H1 (cell line): ENCODE measurements around the gene SERPINA1. TPM values are rescaled to one million over a fixed set of nuclear protein-coding genes. Genes with fewer than 3 reads are reported as not detected.

Experiments used
- ASH2L ChIP-seq: fragments of 200-600, 300-600 bp; sonication (generic); IDR thresholded peaks from one replicate; pipeline ENCODE4 v1.7.1; 2017; ENCODE audit warnings: low read length
- CREB1 ChIP-seq: IDR thresholded peaks from 2 replicates; pipeline ENCODE4 v1.6.1; 2012; ENCODE audit warnings: inconsistent platforms
- SP4 ChIP-seq: IDR thresholded peaks from 2 replicates; pipeline ENCODE4 v1.6.1; 2012; ENCODE audit warnings: low read length, inconsistent platforms
- polyA plus RNA-seq, 7 experiments: library from polyadenylated mRNA; depleted of rRNA in 3 of 7; stranded (reverse) in 5 of 7; unstranded in 2 of 7; fragments of >200 nt in 5 of 7; fragments of 200-250 nt in 2 of 7; gene quantifications; 1 replicate in 5 of 7; 2 replicates in 1 of 7; 4 replicates in 1 of 7; pipeline versions ENCODE4 v1.2.1 to v1.2.3, GENCODE V29; 2011 to 2013; ENCODE audit warnings: missing spikeins in 2 of 7, mixed read lengths in 2 of 7
- total RNA-seq: library from RNA; stranded (reverse); fragmentation: NEBNext Ultra II Directional; extraction: Animal tissue kit (Norgen Biotek cat#: 25700); gene quantifications from 2 replicates; pipeline ENCODE4 v1.2.1, GENCODE V29; 2021
- TF ChIP-seq, protein P1 (sequence below): fragments of 300-600 bp; sonication (generic); IDR thresholded peaks from 2 replicates; pipeline ENCODE4 v1.7.1; 2012; ENCODE audit warnings: low read length, moderate library complexity, mild to moderate bottlenecking, inconsistent platforms; ENCODE audit not compliant: insufficient replicate concordance

Gene SERPINA1
- total and polyA plus RNA-seq, 2 of the 8 experiments (the other 6 are each of a cell fraction or from before 2014, with no cell fraction given) = 0.08 TPM; not detected in 1

DNA sequence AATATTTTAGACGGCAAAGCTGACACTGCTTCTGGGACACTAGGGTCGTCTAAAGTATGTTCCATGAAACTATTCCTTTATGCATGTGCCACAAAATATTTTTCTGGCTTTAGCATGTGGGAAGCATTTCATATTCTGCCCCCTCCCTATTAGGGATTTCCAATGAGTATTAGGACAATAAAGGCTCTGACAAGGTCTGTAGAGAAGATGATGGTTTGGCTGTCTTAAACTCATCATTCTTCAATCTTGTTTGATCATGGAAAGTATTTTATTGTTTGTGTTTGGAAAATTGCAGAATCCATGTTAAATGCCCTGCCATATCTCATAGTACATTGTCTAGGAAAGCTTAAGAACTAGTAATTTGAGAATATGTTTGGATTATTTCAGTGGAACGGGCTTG, 22.8 kb downstream of the SERPINA1 start (continued):
- TF ChIP-seq, protein P1, sequence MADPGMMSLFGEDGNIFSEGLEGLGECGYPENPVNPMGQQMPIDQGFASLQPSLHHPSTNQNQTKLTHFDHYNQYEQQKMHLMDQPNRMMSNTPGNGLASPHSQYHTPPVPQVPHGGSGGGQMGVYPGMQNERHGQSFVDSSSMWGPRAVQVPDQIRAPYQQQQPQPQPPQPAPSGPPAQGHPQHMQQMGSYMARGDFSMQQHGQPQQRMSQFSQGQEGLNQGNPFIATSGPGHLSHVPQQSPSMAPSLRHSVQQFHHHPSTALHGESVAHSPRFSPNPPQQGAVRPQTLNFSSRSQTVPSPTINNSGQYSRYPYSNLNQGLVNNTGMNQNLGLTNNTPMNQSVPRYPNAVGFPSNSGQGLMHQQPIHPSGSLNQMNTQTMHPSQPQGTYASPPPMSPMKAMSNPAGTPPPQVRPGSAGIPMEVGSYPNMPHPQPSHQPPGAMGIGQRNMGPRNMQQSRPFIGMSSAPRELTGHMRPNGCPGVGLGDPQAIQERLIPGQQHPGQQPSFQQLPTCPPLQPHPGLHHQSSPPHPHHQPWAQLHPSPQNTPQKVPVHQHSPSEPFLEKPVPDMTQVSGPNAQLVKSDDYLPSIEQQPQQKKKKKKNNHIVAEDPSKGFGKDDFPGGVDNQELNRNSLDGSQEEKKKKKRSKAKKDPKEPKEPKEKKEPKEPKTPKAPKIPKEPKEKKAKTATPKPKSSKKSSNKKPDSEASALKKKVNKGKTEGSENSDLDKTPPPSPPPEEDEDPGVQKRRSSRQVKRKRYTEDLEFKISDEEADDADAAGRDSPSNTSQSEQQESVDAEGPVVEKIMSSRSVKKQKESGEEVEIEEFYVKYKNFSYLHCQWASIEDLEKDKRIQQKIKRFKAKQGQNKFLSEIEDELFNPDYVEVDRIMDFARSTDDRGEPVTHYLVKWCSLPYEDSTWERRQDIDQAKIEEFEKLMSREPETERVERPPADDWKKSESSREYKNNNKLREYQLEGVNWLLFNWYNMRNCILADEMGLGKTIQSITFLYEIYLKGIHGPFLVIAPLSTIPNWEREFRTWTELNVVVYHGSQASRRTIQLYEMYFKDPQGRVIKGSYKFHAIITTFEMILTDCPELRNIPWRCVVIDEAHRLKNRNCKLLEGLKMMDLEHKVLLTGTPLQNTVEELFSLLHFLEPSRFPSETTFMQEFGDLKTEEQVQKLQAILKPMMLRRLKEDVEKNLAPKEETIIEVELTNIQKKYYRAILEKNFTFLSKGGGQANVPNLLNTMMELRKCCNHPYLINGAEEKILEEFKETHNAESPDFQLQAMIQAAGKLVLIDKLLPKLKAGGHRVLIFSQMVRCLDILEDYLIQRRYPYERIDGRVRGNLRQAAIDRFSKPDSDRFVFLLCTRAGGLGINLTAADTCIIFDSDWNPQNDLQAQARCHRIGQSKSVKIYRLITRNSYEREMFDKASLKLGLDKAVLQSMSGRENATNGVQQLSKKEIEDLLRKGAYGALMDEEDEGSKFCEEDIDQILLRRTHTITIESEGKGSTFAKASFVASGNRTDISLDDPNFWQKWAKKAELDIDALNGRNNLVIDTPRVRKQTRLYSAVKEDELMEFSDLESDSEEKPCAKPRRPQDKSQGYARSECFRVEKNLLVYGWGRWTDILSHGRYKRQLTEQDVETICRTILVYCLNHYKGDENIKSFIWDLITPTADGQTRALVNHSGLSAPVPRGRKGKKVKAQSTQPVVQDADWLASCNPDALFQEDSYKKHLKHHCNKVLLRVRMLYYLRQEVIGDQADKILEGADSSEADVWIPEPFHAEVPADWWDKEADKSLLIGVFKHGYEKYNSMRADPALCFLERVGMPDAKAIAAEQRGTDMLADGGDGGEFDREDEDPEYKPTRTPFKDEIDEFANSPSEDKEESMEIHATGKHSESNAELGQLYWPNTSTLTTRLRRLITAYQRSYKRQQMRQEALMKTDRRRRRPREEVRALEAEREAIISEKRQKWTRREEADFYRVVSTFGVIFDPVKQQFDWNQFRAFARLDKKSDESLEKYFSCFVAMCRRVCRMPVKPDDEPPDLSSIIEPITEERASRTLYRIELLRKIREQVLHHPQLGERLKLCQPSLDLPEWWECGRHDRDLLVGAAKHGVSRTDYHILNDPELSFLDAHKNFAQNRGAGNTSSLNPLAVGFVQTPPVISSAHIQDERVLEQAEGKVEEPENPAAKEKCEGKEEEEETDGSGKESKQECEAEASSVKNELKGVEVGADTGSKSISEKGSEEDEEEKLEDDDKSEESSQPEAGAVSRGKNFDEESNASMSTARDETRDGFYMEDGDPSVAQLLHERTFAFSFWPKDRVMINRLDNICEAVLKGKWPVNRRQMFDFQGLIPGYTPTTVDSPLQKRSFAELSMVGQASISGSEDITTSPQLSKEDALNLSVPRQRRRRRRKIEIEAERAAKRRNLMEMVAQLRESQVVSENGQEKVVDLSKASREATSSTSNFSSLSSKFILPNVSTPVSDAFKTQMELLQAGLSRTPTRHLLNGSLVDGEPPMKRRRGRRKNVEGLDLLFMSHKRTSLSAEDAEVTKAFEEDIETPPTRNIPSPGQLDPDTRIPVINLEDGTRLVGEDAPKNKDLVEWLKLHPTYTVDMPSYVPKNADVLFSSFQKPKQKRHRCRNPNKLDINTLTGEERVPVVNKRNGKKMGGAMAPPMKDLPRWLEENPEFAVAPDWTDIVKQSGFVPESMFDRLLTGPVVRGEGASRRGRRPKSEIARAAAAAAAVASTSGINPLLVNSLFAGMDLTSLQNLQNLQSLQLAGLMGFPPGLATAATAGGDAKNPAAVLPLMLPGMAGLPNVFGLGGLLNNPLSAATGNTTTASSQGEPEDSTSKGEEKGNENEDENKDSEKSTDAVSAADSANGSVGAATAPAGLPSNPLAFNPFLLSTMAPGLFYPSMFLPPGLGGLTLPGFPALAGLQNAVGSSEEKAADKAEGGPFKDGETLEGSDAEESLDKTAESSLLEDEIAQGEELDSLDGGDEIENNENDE = no peak
- TF ChIP-seq SP4 = no peak
- TF ChIP-seq ASH2L = no peak
- no peak for TF ChIP-seq CREB1
